NB4 (cell line): ENCODE measurements around the gene CDKAL1.

ENCODE experiments used
- DNase-seq: peaks from one replicate; pipeline ENCODE4 v3.0.0; 2010; ENCODE audit warnings: low read depth
- H3K4me3 ChIP-seq: one replicate; pipeline ENCODE4 v1.5.1; 2011; ENCODE audit warnings: mild to moderate bottlenecking, low read depth, low read length, moderate library complexity
- CTCF ChIP-seq: IDR thresholded peaks from one replicate; pipeline ENCODE4 v1.5.1; 2012; ENCODE audit warnings: low read depth, low read length
- MAX ChIP-seq: IDR thresholded peaks from 2 replicates; pipeline ENCODE4 v1.6.1; 2011; ENCODE audit warnings: low read depth, low read length
- MYC ChIP-seq: IDR thresholded peaks from 2 replicates; pipeline ENCODE4 v1.6.1; 2011; ENCODE audit warnings: low read depth, low read length
- POLR2A ChIP-seq: IDR thresholded peaks from 2 replicates; pipeline ENCODE4 v1.6.1; 2011; ENCODE audit warnings: mild to moderate bottlenecking; ENCODE audit not compliant: insufficient read length; ENCODE audit errors: extremely low read depth

The CDKAL1 gene

GRCh38 chr6:21143645-21144044 lies 609.4 kb downstream of the CDKAL1 start:
- DNase-seq = no peak
- no peak overlapping the region for H3K4me3 ChIP-seq
- no peak for TF ChIP-seq MYC
- no peak for TF ChIP-seq POLR2A
- no peak for TF ChIP-seq MAX
- no peak for TF ChIP-seq CTCF

- H3K4me3 ChIP-seq = no peak overlapping the region
- TF ChIP-seq CTCF = no peak
- no peak for TF ChIP-seq MAX
- TF ChIP-seq MYC = no peak
- TF ChIP-seq POLR2A = no peak
- DNase-seq = no peak
Measured at GRCh38 chr6:21144928-21145327, 610.7 kb downstream of the CDKAL1 start.

- no peak for DNase-seq
- TF ChIP-seq CTCF (no peak), MYC (no peak), POLR2A (no peak), MAX (no peak)
- H3K4me3 ChIP-seq = no peak overlapping the region
Measured at GRCh38 chr6:21147995-21148394, 613.7 kb downstream of the CDKAL1 start.

- DNase-seq = no peak
- TF ChIP-seq MYC (no peak), MAX (no peak), CTCF (no peak), POLR2A (no peak)
- no peak overlapping the region for H3K4me3 ChIP-seq
Measured at GRCh38 chr6:21149470-21149869, 615.2 kb downstream of the CDKAL1 start.

GRCh38 chr6:21150667-21151066 lies 616.4 kb downstream of the CDKAL1 start:
- DNase-seq = no peak

More at GRCh38 chr6:21150667-21151066, 616.4 kb downstream of the CDKAL1 start:
- H3K4me3 ChIP-seq = no peak overlapping the region
- TF ChIP-seq POLR2A (no peak), MYC (no peak), MAX (no peak), CTCF (no peak)
